GM18951 (cell line): ENCODE data around the gene SGSM2.

Source experiments
- POLR2A ChIP-seq: IDR thresholded peaks from 4 replicates; pipeline ENCODE4 v1.6.1; 2011; ENCODE audit warnings: mild to moderate bottlenecking; ENCODE audit not compliant: insufficient read length, insufficient read depth; ENCODE audit errors: extremely low read depth
- in situ Hi-C: fragments of 300-500 bp; cut with MboI; formaldehyde crosslinking; loops from one replicate; pipeline ENCODE4 v1.12.0; 2022; ENCODE audit warnings: low sequenced_read_pairs, mixed read lengths, inconsistent platforms; ENCODE audit not compliant: unreplicated experiment

Gene SGSM2

GRCh38 chr17:2377659-2378058 lies 40.4 kb downstream of the SGSM2 start:
- in situ Hi-C loops = no loop called here
- TF ChIP-seq POLR2A = no peak

- no peak for TF ChIP-seq POLR2A
- in situ Hi-C loops = no loop called here
Observed at GRCh38 chr17:2378905-2379304, 41.6 kb downstream of the SGSM2 start.

DNA sequence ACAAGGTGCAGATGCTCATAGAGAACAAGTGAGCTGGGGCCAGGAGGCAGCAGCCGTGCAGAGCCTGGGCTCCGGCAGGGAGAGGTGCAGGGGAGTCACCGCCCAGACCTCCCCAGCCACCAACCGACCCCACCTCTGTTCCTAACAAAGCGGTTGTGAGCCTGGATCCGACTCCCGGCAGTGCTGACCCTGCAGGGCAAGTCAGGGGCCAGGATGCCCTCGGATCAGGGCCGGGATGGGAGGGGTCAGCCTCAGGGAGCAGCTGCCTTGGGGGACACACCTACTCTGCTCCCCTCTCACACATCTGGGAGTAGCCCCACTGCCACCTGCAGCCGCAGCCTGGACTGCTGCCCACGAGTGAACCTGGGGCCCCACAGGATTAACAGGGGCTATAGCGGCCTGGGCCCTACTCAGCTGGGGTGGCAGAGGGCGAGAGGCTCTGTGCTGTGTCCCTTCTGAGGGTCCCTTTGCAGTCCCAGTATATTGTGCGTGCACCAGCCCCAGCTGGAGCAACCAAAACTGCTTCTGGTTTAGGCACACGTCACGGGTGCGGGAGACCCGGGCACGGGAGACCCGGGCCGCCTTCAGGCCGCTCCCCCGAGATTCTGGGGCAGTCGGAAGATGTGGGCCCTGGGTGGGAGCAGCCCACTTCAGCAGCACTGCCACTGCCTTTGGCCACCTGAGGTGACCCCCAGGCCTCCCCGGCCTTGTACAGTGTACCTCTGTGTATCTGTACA lies 42.4 kb downstream of the SGSM2 start:
- TF ChIP-seq POLR2A = no peak
- in situ Hi-C loops = no loop called here

DNA sequence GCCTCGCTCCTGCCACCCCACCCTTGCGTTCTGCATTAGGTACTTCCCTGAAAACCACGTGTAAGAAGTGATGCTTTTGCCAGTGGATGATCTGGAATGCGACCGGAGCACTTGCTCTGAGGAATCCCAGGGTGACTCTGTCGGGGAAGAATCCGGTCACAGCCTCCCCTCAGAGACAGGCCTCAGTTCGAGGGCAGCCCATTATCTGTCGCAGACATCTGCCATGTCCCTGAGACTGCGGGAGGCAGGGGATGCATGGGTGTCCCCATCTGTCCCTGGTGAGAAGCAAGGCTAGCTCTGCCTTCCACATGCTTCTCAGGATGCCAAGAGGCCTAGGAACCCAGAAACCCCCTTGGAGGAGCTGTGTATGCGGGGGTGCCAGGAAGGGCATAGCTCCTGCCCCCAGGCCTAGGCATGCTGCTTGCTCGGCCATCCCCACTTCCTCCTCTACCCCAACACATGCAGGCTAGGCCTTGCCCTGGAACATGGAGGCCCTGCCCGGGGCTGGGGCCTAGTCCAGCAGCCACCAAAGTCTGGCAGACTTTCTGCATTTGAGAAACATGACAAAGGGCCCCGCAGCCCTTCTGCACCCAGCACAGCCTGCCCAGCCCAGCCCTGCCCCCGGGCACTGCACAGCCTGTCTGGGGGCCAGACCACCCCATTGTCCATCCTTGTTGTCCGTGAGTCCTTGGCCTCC lies 43.1 kb downstream of the SGSM2 start:
- TF ChIP-seq POLR2A = no peak

GRCh38 chr17:2380950-2381649 lies 43.8 kb downstream of the SGSM2 start:
- TF ChIP-seq POLR2A = no peak
- in situ Hi-C loops = no loop called here

More for the DNA sequence above, 43.1 kb downstream of the SGSM2 start:
- in situ Hi-C loops = no loop called here

- in situ Hi-C loops = no loop called here
- TF ChIP-seq POLR2A = no peak
Observed at GRCh38 chr17:2383628-2384167, 46.4 kb downstream of the SGSM2 start.

DNA sequence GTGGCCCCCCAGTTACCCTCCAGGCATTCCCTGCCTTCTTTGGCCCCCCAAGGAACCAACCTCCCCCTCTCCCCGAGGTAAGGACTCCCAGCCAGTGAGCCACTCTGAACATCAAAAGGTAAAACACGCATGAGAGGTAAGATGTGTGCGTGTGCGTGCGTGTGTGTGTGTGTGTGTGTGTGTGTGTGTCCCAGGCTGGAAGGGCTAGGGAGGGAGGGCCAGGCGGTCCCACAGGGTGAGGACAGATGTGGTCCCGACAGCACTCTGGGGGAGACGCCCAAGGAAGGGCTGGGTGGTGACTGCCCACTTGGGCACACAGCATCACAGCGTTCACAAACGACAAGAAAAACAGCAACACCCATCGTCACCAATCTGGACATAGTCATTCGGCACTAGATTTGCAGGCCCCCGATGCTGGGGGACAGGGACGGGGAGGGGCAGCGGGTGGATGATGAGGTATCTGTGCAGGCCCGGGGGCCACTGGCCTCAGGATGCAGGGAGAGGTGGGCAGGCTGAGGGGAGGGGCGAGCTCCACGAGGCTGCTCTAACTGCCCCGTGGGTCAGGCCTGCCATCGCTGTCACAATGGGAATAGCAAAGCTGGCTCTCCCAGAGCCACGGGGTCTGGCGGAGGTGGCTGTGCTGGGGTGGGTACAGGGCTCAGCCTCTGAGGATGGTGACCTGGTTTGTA lies 47.3 kb downstream of the SGSM2 start:
- no peak for TF ChIP-seq POLR2A

GRCh38 chr17:2385240-2386210 lies 48.2 kb downstream of the SGSM2 start:
- no peak for TF ChIP-seq POLR2A
- in situ Hi-C loops = no loop called here

More for the DNA sequence above, 47.3 kb downstream of the SGSM2 start:
- in situ Hi-C loops = no loop called here

GRCh38 chr17:2386400-2387085 lies 49.2 kb downstream of the SGSM2 start:
- no peak for TF ChIP-seq POLR2A
- in situ Hi-C loops = no loop called here

DNA sequence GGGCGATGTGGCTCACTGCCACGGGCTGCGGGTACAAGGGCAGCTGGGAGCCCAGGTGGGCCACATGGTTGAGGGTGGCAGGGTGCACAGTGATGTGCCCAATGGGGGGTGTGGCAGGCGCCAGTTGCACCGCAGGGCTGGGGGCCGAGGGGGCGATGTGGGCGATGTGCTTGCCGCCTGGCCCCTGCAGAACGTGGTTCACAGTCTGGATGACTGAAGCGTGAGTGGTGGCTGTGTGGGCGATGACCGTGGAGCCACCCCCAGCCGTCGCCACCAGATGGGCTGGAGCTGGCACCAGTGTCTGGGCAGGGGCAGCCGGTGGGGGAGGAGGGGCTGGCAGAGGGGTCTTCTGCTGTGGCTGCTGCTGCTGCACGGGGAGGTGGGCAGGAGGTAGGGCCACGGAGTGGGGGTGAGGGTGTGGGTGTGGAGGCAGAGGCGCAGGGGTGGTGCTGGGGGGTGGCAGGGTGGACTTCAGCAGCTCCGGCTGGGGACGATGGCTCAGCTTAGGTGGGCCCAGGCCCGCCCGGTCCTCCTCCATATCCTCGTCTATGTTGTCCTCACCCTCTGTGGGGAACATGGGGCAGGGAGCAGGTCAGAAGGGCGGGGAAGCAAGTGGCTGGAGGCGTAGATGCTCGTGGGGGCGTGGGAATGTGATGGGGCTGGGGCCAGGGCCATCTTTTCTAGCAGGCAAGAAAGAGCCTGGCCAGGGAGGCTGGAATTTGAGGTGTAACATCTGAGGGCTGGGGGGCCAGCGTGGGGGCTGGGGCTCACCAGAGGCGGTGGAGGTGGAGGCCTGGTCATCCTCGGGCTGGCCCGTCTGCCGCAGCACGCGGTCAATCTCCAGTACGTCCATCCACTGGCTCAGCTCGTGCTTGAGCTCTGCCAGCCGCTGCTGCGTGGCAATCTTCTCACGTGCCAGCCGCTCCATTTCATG lies 50.1 kb downstream of the SGSM2 start:
- TF ChIP-seq POLR2A = no peak
- in situ Hi-C loops = no loop called here

DNA sequence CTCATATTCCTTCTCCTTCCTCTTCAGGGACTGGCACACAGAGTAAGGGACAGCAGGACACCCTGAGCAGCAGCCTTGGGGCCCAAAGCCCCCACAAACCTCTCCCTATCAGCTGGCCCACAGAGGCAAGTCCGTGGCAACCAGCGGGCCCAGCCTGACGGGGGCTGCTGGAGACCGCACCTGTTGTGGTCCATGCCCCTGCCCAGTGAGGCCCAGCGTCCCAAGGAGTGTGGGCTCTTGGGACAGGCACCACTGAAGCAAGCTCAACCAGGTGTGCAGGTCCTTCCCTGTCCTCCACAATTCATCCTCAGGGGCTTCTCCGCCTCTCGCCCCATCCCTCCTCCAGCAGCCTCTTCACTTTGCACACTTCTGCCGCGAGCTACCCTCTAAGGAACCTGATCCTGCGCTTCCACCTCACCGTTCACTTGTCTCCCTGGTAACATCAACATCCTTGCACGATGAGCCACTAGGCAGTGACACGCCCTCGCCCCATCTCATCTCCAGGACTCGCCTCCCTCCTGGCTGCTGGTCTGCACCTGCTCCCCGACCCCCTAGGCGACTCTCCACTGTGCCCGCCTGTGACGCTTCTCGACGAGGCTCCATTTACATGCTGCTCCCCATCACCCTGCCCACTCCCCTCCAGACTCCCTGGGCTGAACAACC lies 50.9 kb downstream of the SGSM2 start:
- in situ Hi-C loops = no loop called here
- TF ChIP-seq POLR2A = no peak
